H1 (cell line): ENCODE data around the gene RREB1. TPM values are rescaled to one million over a fixed set of nuclear protein-coding genes. Genes with fewer than 3 reads are reported as not detected.

Source experiments
- CEBPB ChIP-seq: IDR thresholded peaks from 2 replicates; pipeline ENCODE4 v1.6.1; 2012; ENCODE audit warnings: low read depth, low read length
- HDAC6 ChIP-seq: IDR thresholded peaks from one replicate; pipeline ENCODE4 v1.7.1; 2012; ENCODE audit warnings: low read depth, mild to moderate bottlenecking, inconsistent platforms, low read length, moderate library complexity
- RXRA ChIP-seq: IDR thresholded peaks from 2 replicates; pipeline ENCODE4 v1.6.1; 2011; ENCODE audit warnings: low read depth, mild to moderate bottlenecking, low read length, moderate library complexity; ENCODE audit not compliant: insufficient read depth
- TBP ChIP-seq: IDR thresholded peaks from 2 replicates; pipeline ENCODE4 v1.6.1; 2011; ENCODE audit warnings: low read depth, low read length, improper control_type of control experiment
- polyA plus RNA-seq, 7 experiments: library from polyadenylated mRNA; depleted of rRNA in 3 of 7; stranded (reverse) in 5 of 7; unstranded in 2 of 7; fragments of >200 nt in 5 of 7; fragments of 200-250 nt in 2 of 7; gene quantifications; 1 replicate in 5 of 7; 2 replicates in 1 of 7; 4 replicates in 1 of 7; pipeline versions ENCODE4 v1.2.1 to v1.2.3, GENCODE V29; 2011 to 2013; ENCODE audit warnings: missing spikeins in 2 of 7, mixed read lengths in 2 of 7
- total RNA-seq: library from RNA; stranded (reverse); fragmentation: NEBNext Ultra II Directional; extraction: Animal tissue kit (Norgen Biotek cat#: 25700); gene quantifications from 2 replicates; pipeline ENCODE4 v1.2.1, GENCODE V29; 2021

RREB1 gene
- total and polyA plus RNA-seq, 2 of the 8 experiments (the other 6 are each of a cell fraction or from before 2014, with no cell fraction given): 3.9 to 34.7 TPM

- no peak for TF ChIP-seq RXRA
- TF ChIP-seq CEBPB: no peak
- no peak for TF ChIP-seq TBP
- TF ChIP-seq HDAC6: no peak
These were observed 19.0 kb downstream of the RREB1 start (continued) for GRCh38 chr6:7126754-7127153.
